Endothelial cell of umbilical vein (primary cell): Measurements from ENCODE around the gene TRMO.
"Not testable (repeated sequence)": the region's sequence is repeated elsewhere in the genome, so short reads cannot be mapped to it uniquely, and the experiment has no call there.

Experiments used
- CTCF ChIP-seq, 2 donors: IDR thresholded peaks; 1 replicate in 1 of 2; 2 replicates in 1 of 2; pipeline ENCODE4 v1.5.1; 2011; ENCODE audit warnings: low read length in 2 of 2, mild to moderate bottlenecking in 2 of 2, moderate library complexity in 2 of 2, control low read depth in 1 of 2, inconsistent platforms in 1 of 2, low read depth in 1 of 2; ENCODE audit not compliant: insufficient read depth in 1 of 2; ENCODE audit errors: extremely low read depth in 1 of 2
- FOS ChIP-seq: IDR thresholded peaks from 2 replicates; pipeline ENCODE4 v1.6.1; 2011; ENCODE audit warnings: mild to moderate bottlenecking, low read length, moderate library complexity, borderline replicate concordance; ENCODE audit not compliant: insufficient read depth
- MAX ChIP-seq: IDR thresholded peaks from 2 replicates; pipeline ENCODE4 v1.6.1; 2011; ENCODE audit not compliant: insufficient read depth, insufficient read length
- POLR2A ChIP-seq: IDR thresholded peaks from 2 replicates; pipeline ENCODE4 v1.6.1; 2012; ENCODE audit warnings: low read depth, mild to moderate bottlenecking, control low read depth, low read length

GRCh38 chr9:97947094-97947493 lies 24.8 kb upstream of the TRMO start:
- not testable (repeated sequence) for TF ChIP-seq POLR2A; CTCF (IDR thresholded peaks at IDR 0.05; ENCODE audit: extremely low read depth in 1 of 2, insufficient read depth in 1 of 2, low read depth in 1 of 2, low read length in 2 of 2); MAX; FOS
